ENCODE measurements around the gene STIMATE. TPM values are rescaled to one million over a fixed set of nuclear protein-coding genes. Genes with fewer than 3 reads are reported as not detected.

STIMATE gene
- 10 to 100 TPM; 20.3 to 23.7 TPM for total RNA-seq
- 18.3 TPM for polyA plus RNA-seq (2013, experiment 1 of 2)
- polyA plus RNA-seq (2013, experiment 2 of 2), result 15.9 TPM
- long read RNA-seq, experiment 1, full-length matches to known transcripts, result 1 of 3 reads
- long read RNA-seq, experiment 1, partial matches to known transcripts, result 0 of 3 reads
- long read RNA-seq, experiment 1, other reads (novel, unspliced or antisense), result 2 of 3 reads
- long read RNA-seq, experiment 2, full-length matches to known transcripts, result 43 of 59 reads
- long read RNA-seq, experiment 2, partial matches to known transcripts, result 2 of 59 reads
- long read RNA-seq, experiment 2, other reads (novel, unspliced or antisense), result 14 of 59 reads
- long read RNA-seq, experiment 3, partial matches to known transcripts, result 0 of 13 reads
- long read RNA-seq, experiment 3, other reads (novel, unspliced or antisense), result 13 of 13 reads
- long read RNA-seq, experiment 4, partial matches to known transcripts, result 5 of 6 reads
- long read RNA-seq, experiment 4, other reads (novel, unspliced or antisense), result 1 of 6 reads

DNA sequence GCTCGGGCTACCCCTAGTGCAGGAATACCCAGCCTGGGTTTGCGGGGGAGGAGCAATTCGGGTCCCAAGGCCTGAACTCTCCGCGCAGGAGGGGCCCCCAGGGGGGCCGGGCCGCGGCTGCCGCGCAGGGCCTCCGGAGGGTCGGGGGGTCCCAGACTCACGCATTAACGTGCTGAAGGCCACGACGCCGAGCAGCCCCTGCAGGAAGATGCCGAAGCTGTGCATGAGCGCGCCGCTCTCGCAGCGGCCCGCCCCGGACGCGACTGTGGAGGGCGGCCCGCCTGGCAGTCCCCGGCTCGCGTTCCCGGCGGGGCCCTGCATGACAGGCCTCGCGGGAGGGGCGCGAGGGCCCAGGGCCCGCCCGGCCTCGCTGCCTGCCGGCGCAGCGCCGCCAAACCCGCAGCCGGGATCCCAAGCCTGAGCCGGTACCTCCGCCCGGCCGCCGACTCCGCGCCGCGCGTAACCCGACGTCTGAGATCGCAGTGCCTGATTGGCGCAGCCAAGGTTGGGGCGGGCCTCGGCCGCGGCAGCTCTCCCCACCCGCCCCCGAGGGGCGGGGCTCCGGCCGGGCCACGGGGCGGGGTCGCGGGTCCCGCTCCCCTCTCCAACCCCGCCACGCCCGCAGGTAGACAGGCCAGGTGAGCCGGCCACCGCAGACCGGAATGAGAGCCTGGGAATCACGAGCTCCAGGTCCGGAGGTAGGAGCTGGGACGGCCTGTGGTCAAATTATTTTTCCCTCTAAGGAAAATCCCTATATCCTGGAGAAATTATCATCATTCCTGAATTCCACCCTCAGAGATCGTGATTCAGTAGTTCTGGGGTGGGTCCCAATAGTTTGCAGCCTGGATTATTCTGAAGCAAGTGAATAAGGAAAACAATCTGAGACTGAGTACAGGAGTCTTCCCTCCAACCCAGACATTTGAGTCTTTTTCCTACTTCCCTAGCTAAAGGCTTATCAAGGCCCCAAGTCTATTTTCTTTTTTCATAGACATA is at the start of gene STIMATE:
Gene STIMATE, minus strand, starts transcription at position 419 of the 993 bp plus-strand sequence. Its CDS starts 98 bp downstream, at position 321.
- peak; percentile 96 for DNase-seq
- Histone ChIP-seq H3K27ac (ENCODE audit: low read depth, low read length) (no peak within 1 kb of the TSS), H3K4me3 (ENCODE audit: low read length) (peak within 1 kb of the TSS; percentile 90), H3K36me3 (ENCODE audit: control insufficient read depth, insufficient read depth, low read length) (peaks cover 12% of the 10 kb centered on the region), H3K4me1 (ENCODE audit: control insufficient read depth, insufficient read depth, low read length) (no peaks in the 10 kb centered on the region), H3K9ac (ENCODE audit: extremely low read depth, low read length, poor library complexity, severe bottlenecking) (peak within 1 kb of the TSS; percentile 21), H3K27me3 (ENCODE audit: control insufficient read depth, insufficient read depth, low read length, poor library complexity, severe bottlenecking) (no peaks in the 10 kb centered on the region), H3K9me3 (ENCODE audit: control insufficient read depth, low read length) (no peaks in the 10 kb centered on the region)
- Mint-ChIP-seq H3K36me3 (ENCODE audit: low read depth) (peaks cover 3% of the 10 kb centered on the region), H3K4me1 (peaks cover 11% of the 10 kb centered on the region), H3K4me3 (peak within 1 kb of the TSS; percentile 80), H3K27me3 (ENCODE audit: insufficient read depth) (no peaks in the 10 kb centered on the region), H3K27ac (peak within 1 kb of the TSS; percentile 53), H3K9me3 (no peaks in the 10 kb centered on the region)
- TF ChIP-seq, protein P1, sequence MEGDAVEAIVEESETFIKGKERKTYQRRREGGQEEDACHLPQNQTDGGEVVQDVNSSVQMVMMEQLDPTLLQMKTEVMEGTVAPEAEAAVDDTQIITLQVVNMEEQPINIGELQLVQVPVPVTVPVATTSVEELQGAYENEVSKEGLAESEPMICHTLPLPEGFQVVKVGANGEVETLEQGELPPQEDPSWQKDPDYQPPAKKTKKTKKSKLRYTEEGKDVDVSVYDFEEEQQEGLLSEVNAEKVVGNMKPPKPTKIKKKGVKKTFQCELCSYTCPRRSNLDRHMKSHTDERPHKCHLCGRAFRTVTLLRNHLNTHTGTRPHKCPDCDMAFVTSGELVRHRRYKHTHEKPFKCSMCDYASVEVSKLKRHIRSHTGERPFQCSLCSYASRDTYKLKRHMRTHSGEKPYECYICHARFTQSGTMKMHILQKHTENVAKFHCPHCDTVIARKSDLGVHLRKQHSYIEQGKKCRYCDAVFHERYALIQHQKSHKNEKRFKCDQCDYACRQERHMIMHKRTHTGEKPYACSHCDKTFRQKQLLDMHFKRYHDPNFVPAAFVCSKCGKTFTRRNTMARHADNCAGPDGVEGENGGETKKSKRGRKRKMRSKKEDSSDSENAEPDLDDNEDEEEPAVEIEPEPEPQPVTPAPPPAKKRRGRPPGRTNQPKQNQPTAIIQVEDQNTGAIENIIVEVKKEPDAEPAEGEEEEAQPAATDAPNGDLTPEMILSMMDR (conservative IDR thresholded peaks at IDR 0.05), result peak; percentile 10
- whole genome bisulfite sequencing, 2 experiments (ENCODE audit: insufficient coverage in 1 of 2, insufficient read length in 1 of 2), result 1 to 2% methylated on average over 13 to 85 of the region's 85 CpGs

GRCh38 chr3:52939600-52939999 is 42.3 kb upstream of the STIMATE start:
- no peak overlapping the region for H3K9ac ChIP-seq (ENCODE audit: extremely low read depth, low read length, poor library complexity, severe bottlenecking)
- DNase-seq, result no peak
- TF ChIP-seq, protein P1 (conservative IDR thresholded peaks at IDR 0.05), result no peak
- H3K9me3 ChIP-seq (ENCODE audit: control insufficient read depth, low read length), result no peaks in the 10 kb centered on the region
- H3K27ac ChIP-seq (ENCODE audit: low read depth, low read length), result no peak overlapping the region
- peaks cover 2% of the 10 kb centered on the region for H3K4me1 Mint-ChIP-seq
- peaks cover 2% of the 10 kb centered on the region for H3K36me3 Mint-ChIP-seq (ENCODE audit: low read depth)
- H3K27me3 Mint-ChIP-seq (ENCODE audit: insufficient read depth), result no peaks in the 10 kb centered on the region
- no peak overlapping the region for H3K4me3 ChIP-seq (ENCODE audit: low read length)
- H3K4me1 ChIP-seq (ENCODE audit: control insufficient read depth, insufficient read depth, low read length), result no peaks in the 10 kb centered on the region
- H3K4me3 Mint-ChIP-seq, result no peak overlapping the region
- H3K9me3 Mint-ChIP-seq, result no peaks in the 10 kb centered on the region
- H3K36me3 ChIP-seq (ENCODE audit: control insufficient read depth, insufficient read depth, low read length), result no peaks in the 10 kb centered on the region
- H3K27ac Mint-ChIP-seq, result no peak overlapping the region
- no peaks in the 10 kb centered on the region for H3K27me3 ChIP-seq (ENCODE audit: control insufficient read depth, insufficient read depth, low read length, poor library complexity, severe bottlenecking)
